HG03571 (cell line): Measurements from ENCODE around the gene HDAC4.

ENCODE experiments used
- ATAC-seq: cut with Tn5 transposase; IDR thresholded peaks from one replicate; pipeline ENCODE4 v1.9.1; 2021; ENCODE audit not compliant: unreplicated experiment

The HDAC4 gene

GRCh38 chr2:239354132-239354790 lies 46.6 kb downstream of the HDAC4 start:
- ATAC-seq = no peak

GRCh38 chr2:239353692-239354091 lies 47.1 kb downstream of the HDAC4 start:
- no peak for ATAC-seq

- ATAC-seq = no peak
These were observed 49.1 kb downstream of the HDAC4 start for GRCh38 chr2:239351687-239352086.

- no peak for ATAC-seq
These were observed 51.2 kb downstream of the HDAC4 start for GRCh38 chr2:239349453-239350135.

GRCh38 chr2:239348563-239349452 lies 52.0 kb downstream of the HDAC4 start:
- ATAC-seq = no peak

- ATAC-seq = no peak
These were observed 54.1 kb downstream of the HDAC4 start for GRCh38 chr2:239346676-239347075.

- no peak for ATAC-seq
These were observed 55.6 kb downstream of the HDAC4 start for GRCh38 chr2:239345251-239345650.

- no peak for ATAC-seq
These were observed 56.0 kb downstream of the HDAC4 start for GRCh38 chr2:239344857-239345216.

- no peak for ATAC-seq
These were observed 56.6 kb downstream of the HDAC4 start for GRCh38 chr2:239343946-239344856.

- no peak for ATAC-seq
These were observed 57.4 kb downstream of the HDAC4 start for GRCh38 chr2:239343460-239343859.

GRCh38 chr2:239341840-239342239 lies 59.0 kb downstream of the HDAC4 start:
- no peak for ATAC-seq

- ATAC-seq = no peak
These were observed 59.6 kb downstream of the HDAC4 start for GRCh38 chr2:239341146-239341732.

GRCh38 chr2:239339726-239340601 lies 60.9 kb downstream of the HDAC4 start:
- no peak for ATAC-seq

GRCh38 chr2:239339241-239339640 lies 61.6 kb downstream of the HDAC4 start:
- ATAC-seq = no peak

GRCh38 chr2:239337877-239338484 lies 62.8 kb downstream of the HDAC4 start:
- no peak for ATAC-seq

GRCh38 chr2:239337122-239337876 lies 63.5 kb downstream of the HDAC4 start:
- no peak for ATAC-seq

- no peak for ATAC-seq
These were observed 69.3 kb downstream of the HDAC4 start for GRCh38 chr2:239331560-239331959.

GRCh38 chr2:239330836-239331235 lies 70.0 kb downstream of the HDAC4 start:
- ATAC-seq = no peak
